Neural cell (in vitro differentiated cells): ENCODE results near the gene ALG10. TPM values are rescaled to one million over a fixed set of nuclear protein-coding genes. Genes with fewer than 3 reads are reported as not detected.
"Not testable (repeated sequence)": the region's sequence is repeated elsewhere in the genome, so short reads cannot be mapped to it uniquely, and the experiment has no call there.

ENCODE experiments used
- H2AFZ ChIP-seq: fragments of 200-600, 300-800 bp; sonication (generic), shearing (Covaris generic); 2 replicates; pipeline ENCODE4 v1.6.0; 2014; ENCODE audit warnings: low read depth, mild to moderate bottlenecking, antibody characterized with exemption, low read length, moderate library complexity
- H3F3A ChIP-seq: fragments of 200-600 bp; shearing (Covaris generic); 2 replicates; pipeline ENCODE4 v1.6.1; 2016; ENCODE audit warnings: mild to moderate bottlenecking, moderate library complexity, mixed read lengths, antibody characterized with exemption, low read length; ENCODE audit not compliant: insufficient read depth, poor library complexity, severe bottlenecking
- H3K27ac ChIP-seq: fragments of 200-600, 300-800 bp; sonication (generic), shearing (Covaris generic); 2 replicates; pipeline ENCODE4 v1.5.1; 2014; ENCODE audit warnings: mild to moderate bottlenecking, low read length, moderate library complexity
- H3K27me3 ChIP-seq: fragments of 300-800, 200-600 bp; sonication (generic), shearing (Covaris generic); 2 replicates; pipeline ENCODE4 v1.6.0; 2014; ENCODE audit warnings: mild to moderate bottlenecking, low read depth, low read length, moderate library complexity; ENCODE audit not compliant: insufficient read depth
- H3K36me3 ChIP-seq: fragments of 300-800, 200-600 bp; sonication (generic), shearing (Covaris generic); 2 replicates; pipeline ENCODE4 v1.5.1; 2014; ENCODE audit warnings: mild to moderate bottlenecking, antibody characterized with exemption, low read length, moderate library complexity; ENCODE audit not compliant: insufficient read depth
- H3K4me2 ChIP-seq: fragments of 300-800, 200-600 bp; sonication (generic), shearing (Covaris generic); 2 replicates; pipeline ENCODE4 v1.6.0; 2014; ENCODE audit warnings: mild to moderate bottlenecking, low read length
- H3K4me3 ChIP-seq: fragments of 300-800, 200-600 bp; sonication (generic), shearing (Covaris generic); 2 replicates; pipeline ENCODE4 v1.5.1; 2014; ENCODE audit warnings: mild to moderate bottlenecking, low read length, moderate library complexity
- H3K79me2 ChIP-seq: fragments of 200-600 bp; shearing (Covaris generic); replicated peaks from 2 replicates; pipeline ENCODE4 v1.6.0; 2014; ENCODE audit warnings: mild to moderate bottlenecking, low read length, moderate library complexity; ENCODE audit not compliant: insufficient read depth
- H3K9ac ChIP-seq: fragments of 300-800, 200-600 bp; sonication (generic), shearing (Covaris generic); 2 replicates; pipeline ENCODE4 v1.6.1; 2016; ENCODE audit warnings: mild to moderate bottlenecking, low read length, mixed read lengths
- H3K9me2 ChIP-seq: fragments of 200-600 bp; shearing (Covaris generic); 2 replicates; pipeline ENCODE4 v1.6.1; 2016; ENCODE audit warnings: mild to moderate bottlenecking, low read length, mixed read lengths; ENCODE audit not compliant: insufficient read depth
- H3K9me3 ChIP-seq: fragments of 200-600, 300-800 bp; sonication (generic), shearing (Covaris generic); 2 replicates; pipeline ENCODE4 v1.6.1; 2016; ENCODE audit warnings: mild to moderate bottlenecking, mixed run types, low read length, moderate library complexity, mixed read lengths
- H4K20me1 ChIP-seq: fragments of 200-600 bp; shearing (Covaris generic); 2 replicates; pipeline ENCODE4 v1.6.1; 2016; ENCODE audit warnings: mild to moderate bottlenecking, mixed run types; ENCODE audit not compliant: insufficient read depth
- EP300 ChIP-seq: fragments of 450-650 bp; conservative IDR thresholded peaks from 2 replicates; pipeline ENCODE4 v1.6.1; 2014; ENCODE audit warnings: antibody characterized with exemption, mild to moderate bottlenecking, moderate library complexity; ENCODE audit not compliant: poor library complexity, severe bottlenecking
- EZH2 ChIP-seq: fragments of 200-600, 300-800 bp; shearing (Covaris generic), sonication (generic); IDR thresholded peaks from 2 replicates; pipeline ENCODE4 v1.6.1; 2014; ENCODE audit warnings: antibody characterized with exemption, low read length, borderline replicate concordance, mild to moderate bottlenecking; ENCODE audit not compliant: insufficient read depth, poor library complexity, severe bottlenecking
- MXI1 ChIP-seq: fragments of 450-650 bp; conservative IDR thresholded peaks from 2 replicates; pipeline ENCODE4 v1.6.1; 2014; ENCODE audit warnings: antibody characterized with exemption, mild to moderate bottlenecking; ENCODE audit not compliant: poor library complexity, severe bottlenecking
- POLR2AphosphoS5 ChIP-seq: IDR thresholded peaks from 2 replicates; pipeline ENCODE4 v1.6.1; 2012
- RAD21 ChIP-seq: fragments of 450-650 bp; conservative IDR thresholded peaks from 2 replicates; pipeline ENCODE4 v1.6.1; 2014; ENCODE audit warnings: antibody characterized with exemption, mild to moderate bottlenecking, moderate library complexity
- SMC3 ChIP-seq: fragments of 450-650 bp; conservative IDR thresholded peaks from 2 replicates; pipeline ENCODE4 v1.6.1; 2014; ENCODE audit warnings: antibody characterized with exemption, mild to moderate bottlenecking, moderate library complexity; ENCODE audit not compliant: poor library complexity
- TAF1 ChIP-seq: IDR thresholded peaks from 2 replicates; pipeline ENCODE4 v1.6.1; 2012; ENCODE audit warnings: low read depth
- polyA plus RNA-seq: library from polyadenylated mRNA; depleted of rRNA; stranded (reverse); fragments of >200 nt; gene quantifications from 2 replicates; pipeline ENCODE4 v1.2.3, GENCODE V29; 2014
- TF ChIP-seq, protein P1 (sequence below): fragments of 450-650 bp; IDR thresholded peaks from 2 replicates; pipeline ENCODE4 v1.5.1; 2014; ENCODE audit warnings: antibody characterized with exemption, mild to moderate bottlenecking, moderate library complexity; ENCODE audit not compliant: poor library complexity, severe bottlenecking
- TF ChIP-seq, protein P2 (sequence below): IDR thresholded peaks from 2 replicates; pipeline ENCODE4 v1.6.1; 2012; ENCODE audit warnings: borderline replicate concordance

Gene ALG10
- polyA plus RNA-seq, 1 donor from 2014 or later = 12.8 TPM

DNA sequence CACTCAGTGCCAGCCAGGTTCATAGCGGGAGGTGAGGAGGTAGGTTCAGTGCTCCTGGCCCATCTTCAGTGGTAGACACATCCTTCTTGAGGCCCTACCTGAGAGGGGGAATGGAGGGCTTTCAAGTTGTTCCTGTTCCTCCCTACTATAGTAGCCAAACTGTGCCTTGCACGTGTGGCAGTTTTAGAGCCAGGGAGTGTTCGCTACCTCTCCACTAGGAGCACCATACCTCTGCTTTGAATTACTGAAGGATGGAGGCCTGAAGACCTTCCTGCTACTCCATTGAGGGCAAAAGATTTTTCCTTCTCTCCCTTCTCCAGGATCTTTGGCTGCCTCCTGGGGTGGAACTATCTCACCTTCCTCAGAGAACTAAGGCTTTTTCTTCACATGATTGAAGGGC, 5.9 kb upstream of the ALG10 start:
- Histone ChIP-seq H4K20me1 (no peaks in the 10 kb centered on the region), H2AFZ (no peak overlapping the region), H3K9me3 (no peaks in the 10 kb centered on the region), H3K79me2 (no peaks in the 10 kb centered on the region), H3K9me2 (no peaks in the 10 kb centered on the region), H3K27ac (no peak overlapping the region), H3K9ac (no peak overlapping the region), H3F3A (no peaks in the 10 kb centered on the region), H3K27me3 (no peaks in the 10 kb centered on the region), H3K4me3 (no peak overlapping the region), H3K4me2 (no peak overlapping the region), H3K36me3 (no peaks in the 10 kb centered on the region)
- TF ChIP-seq, protein P1, sequence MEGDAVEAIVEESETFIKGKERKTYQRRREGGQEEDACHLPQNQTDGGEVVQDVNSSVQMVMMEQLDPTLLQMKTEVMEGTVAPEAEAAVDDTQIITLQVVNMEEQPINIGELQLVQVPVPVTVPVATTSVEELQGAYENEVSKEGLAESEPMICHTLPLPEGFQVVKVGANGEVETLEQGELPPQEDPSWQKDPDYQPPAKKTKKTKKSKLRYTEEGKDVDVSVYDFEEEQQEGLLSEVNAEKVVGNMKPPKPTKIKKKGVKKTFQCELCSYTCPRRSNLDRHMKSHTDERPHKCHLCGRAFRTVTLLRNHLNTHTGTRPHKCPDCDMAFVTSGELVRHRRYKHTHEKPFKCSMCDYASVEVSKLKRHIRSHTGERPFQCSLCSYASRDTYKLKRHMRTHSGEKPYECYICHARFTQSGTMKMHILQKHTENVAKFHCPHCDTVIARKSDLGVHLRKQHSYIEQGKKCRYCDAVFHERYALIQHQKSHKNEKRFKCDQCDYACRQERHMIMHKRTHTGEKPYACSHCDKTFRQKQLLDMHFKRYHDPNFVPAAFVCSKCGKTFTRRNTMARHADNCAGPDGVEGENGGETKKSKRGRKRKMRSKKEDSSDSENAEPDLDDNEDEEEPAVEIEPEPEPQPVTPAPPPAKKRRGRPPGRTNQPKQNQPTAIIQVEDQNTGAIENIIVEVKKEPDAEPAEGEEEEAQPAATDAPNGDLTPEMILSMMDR = no peak
- TF ChIP-seq TAF1 = no peak

DNA sequence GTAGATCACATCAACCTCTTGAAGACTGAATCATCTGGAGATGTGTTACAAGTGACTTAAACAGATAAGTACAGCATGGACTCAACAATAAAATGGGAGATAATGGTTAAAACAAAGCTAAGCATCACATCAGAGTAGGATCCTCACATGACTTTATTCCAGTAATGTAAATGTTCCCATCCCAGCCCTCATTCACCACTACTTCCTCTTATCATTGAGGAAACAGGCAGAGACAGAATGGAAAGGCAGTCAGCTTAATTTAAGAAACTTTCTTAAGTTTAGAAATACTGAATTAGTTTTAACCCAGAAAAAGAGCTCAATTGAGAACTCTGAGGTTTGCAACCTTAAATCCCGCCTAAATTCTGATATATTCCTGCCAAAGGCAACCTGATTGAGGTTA, 1.2 kb upstream of the ALG10 start:
- Histone ChIP-seq H3F3A (no peaks in the 10 kb centered on the region), H4K20me1 (no peaks in the 10 kb centered on the region), H3K27me3 (no peaks in the 10 kb centered on the region), H3K4me3 (no peak overlapping the region), H3K36me3 (no peaks in the 10 kb centered on the region), H3K9me3 (no peaks in the 10 kb centered on the region), H3K9me2 (no peaks in the 10 kb centered on the region), H3K27ac (peak overlapping the region; percentile 88), H3K79me2 (peaks cover 6% of the 10 kb centered on the region), H3K4me2 (no peak overlapping the region), H3K9ac (no peak overlapping the region), H2AFZ (no peak overlapping the region)
- TF ChIP-seq, protein P1 = no peak
- TF ChIP-seq SMC3 (no peak), EP300 (no peak), TAF1 (no peak), RAD21 (no peak), EZH2 (no peak), POLR2AphosphoS5 (no peak), MXI1 (no peak)
- TF ChIP-seq, protein P2, sequence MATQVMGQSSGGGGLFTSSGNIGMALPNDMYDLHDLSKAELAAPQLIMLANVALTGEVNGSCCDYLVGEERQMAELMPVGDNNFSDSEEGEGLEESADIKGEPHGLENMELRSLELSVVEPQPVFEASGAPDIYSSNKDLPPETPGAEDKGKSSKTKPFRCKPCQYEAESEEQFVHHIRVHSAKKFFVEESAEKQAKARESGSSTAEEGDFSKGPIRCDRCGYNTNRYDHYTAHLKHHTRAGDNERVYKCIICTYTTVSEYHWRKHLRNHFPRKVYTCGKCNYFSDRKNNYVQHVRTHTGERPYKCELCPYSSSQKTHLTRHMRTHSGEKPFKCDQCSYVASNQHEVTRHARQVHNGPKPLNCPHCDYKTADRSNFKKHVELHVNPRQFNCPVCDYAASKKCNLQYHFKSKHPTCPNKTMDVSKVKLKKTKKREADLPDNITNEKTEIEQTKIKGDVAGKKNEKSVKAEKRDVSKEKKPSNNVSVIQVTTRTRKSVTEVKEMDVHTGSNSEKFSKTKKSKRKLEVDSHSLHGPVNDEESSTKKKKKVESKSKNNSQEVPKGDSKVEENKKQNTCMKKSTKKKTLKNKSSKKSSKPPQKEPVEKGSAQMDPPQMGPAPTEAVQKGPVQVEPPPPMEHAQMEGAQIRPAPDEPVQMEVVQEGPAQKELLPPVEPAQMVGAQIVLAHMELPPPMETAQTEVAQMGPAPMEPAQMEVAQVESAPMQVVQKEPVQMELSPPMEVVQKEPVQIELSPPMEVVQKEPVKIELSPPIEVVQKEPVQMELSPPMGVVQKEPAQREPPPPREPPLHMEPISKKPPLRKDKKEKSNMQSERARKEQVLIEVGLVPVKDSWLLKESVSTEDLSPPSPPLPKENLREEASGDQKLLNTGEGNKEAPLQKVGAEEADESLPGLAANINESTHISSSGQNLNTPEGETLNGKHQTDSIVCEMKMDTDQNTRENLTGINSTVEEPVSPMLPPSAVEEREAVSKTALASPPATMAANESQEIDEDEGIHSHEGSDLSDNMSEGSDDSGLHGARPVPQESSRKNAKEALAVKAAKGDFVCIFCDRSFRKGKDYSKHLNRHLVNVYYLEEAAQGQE = no peak

DNA sequence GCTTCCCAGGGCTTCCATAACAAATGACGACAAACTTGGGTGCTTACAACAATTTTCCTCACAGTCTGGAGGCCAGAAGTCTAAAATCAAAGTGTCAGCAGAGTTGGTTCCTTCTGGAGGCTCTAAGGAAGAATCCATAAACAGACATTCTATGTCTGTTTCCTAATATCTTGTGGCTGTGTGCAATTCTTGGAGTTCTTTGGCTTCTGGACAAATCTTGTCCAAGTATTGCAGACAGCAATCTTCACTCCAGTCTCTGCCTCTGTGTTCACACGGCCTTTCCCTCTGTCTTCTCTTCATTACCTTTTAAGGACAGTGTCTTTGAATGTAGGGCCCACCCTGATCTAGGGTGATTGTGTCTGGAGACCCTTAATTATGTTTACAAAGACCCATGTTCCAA, 5.4 kb downstream of the ALG10 start:
- not testable (repeated sequence) for H3K9ac ChIP-seq, H3K79me2 ChIP-seq, H4K20me1 ChIP-seq

More for the DNA sequence above, 5.4 kb downstream of the ALG10 start:
- H3K9me2 ChIP-seq, H3K9me3 ChIP-seq, H3K4me2 ChIP-seq, H3K27ac ChIP-seq, H3K27me3 ChIP-seq, H2AFZ ChIP-seq, H3K36me3 ChIP-seq, H3F3A ChIP-seq, H3K4me3 ChIP-seq: not testable (repeated sequence)
